SK-N-SH (cell line): Measurements from ENCODE around the gene SPON1. TPM values are rescaled to one million over a fixed set of nuclear protein-coding genes. Genes with fewer than 3 reads are reported as not detected.

Source experiments
- CTCF ChIA-PET: fragments of 300-600, 350-600 bp; formaldehyde crosslinking; extraction: SDS; loops from one replicate; lab custom pipeline; 2021; lab: Yijun Ruan, JAX
- POLR2A ChIA-PET: fragments of 350-600 bp; sonication (Branson Sonifier 250); formaldehyde crosslinking; extraction: SDS; loops from one replicate; lab custom pipeline; 2020; ENCODE audit warnings: antibody characterized with exemption, inconsistent platforms; lab: Yijun Ruan, JAX
- DNase-seq: peaks from one replicate; pipeline ENCODE4 v3.0.0; 2012
- H2AFZ ChIP-seq: fragments of 200-600 bp; sonication (generic); 2 replicates; pipeline ENCODE4 v1.8.1; 2016; ENCODE audit warnings: antibody characterized with exemption, mild to moderate bottlenecking, low read depth
- H3F3A ChIP-seq: fragments of 200-600 bp; sonication (generic); replicated peaks from 2 replicates; pipeline ENCODE3; 2016; ENCODE audit warnings: antibody characterized with exemption, mild to moderate bottlenecking; ENCODE audit not compliant: insufficient read depth
- H3K27ac ChIP-seq, 2 experiments: fragments of 200-500 bp in 1 of 2; fragments of 200-600 bp in 1 of 2; sonication (Bioruptor generic) in 1 of 2; sonication (generic), shearing (Covaris generic) in 1 of 2; 2 replicates each; pipeline versions ENCODE4 v1.5.1 to v1.6.1; 2014 to 2016; ENCODE audit warnings: low read depth in 2 of 2, inconsistent platforms in 1 of 2, low read length in 1 of 2, mild to moderate bottlenecking in 1 of 2, mixed read lengths in 1 of 2
- H3K27me3 ChIP-seq: fragments of 200-600 bp; sonication (generic), shearing (Covaris generic); 2 replicates; pipeline ENCODE4 v1.6.1; 2016; ENCODE audit warnings: mixed run types; ENCODE audit not compliant: insufficient read depth
- H3K36me3 ChIP-seq, 2 experiments: fragments of 200-500 bp in 1 of 2; fragments of 200-600 bp in 1 of 2; sonication (Bioruptor generic) in 1 of 2; sonication (generic) in 1 of 2; replicated peaks in 1 of 2; 2 replicates each; pipeline versions ENCODE3 to v1.5.1; 2014 to 2016; ENCODE audit warnings: low read length in 1 of 2, mild to moderate bottlenecking in 1 of 2; ENCODE audit not compliant: insufficient read depth in 2 of 2, control insufficient read depth in 1 of 2
- H3K4me1 ChIP-seq, 2 experiments: fragments of 200-500 bp in 1 of 2; fragments of 200-600 bp in 1 of 2; sonication (Bioruptor generic) in 1 of 2; sonication (generic), shearing (Covaris generic) in 1 of 2; 2 replicates each; pipeline versions ENCODE4 v1.5.1 to v1.6.1; 2014 to 2016; ENCODE audit warnings: low read depth in 1 of 2, low read length in 1 of 2, mixed run types in 1 of 2; ENCODE audit not compliant: insufficient read depth in 2 of 2, control insufficient read depth in 1 of 2
- H3K4me2 ChIP-seq: fragments of 200-600 bp; sonication (generic), shearing (Covaris generic); 2 replicates; pipeline ENCODE4 v1.6.1; 2017; ENCODE audit warnings: mixed run types
- H3K4me3 ChIP-seq, 2 experiments: fragments of 200-500 bp in 1 of 2; fragments of 200-600 bp in 1 of 2; sonication (Bioruptor generic) in 1 of 2; sonication (generic), shearing (Covaris generic) in 1 of 2; 2 replicates each; pipeline versions ENCODE4 v1.5.1 to v1.8.1; 2014 to 2016; ENCODE audit warnings: low read depth in 2 of 2, inconsistent platforms in 1 of 2, low read length in 1 of 2, mild to moderate bottlenecking in 1 of 2, mixed read lengths in 1 of 2, moderate library complexity in 1 of 2
- H3K79me2 ChIP-seq: fragments of 200-600 bp; sonication (generic); 2 replicates; pipeline ENCODE4 v1.8.1; 2017; ENCODE audit warnings: mild to moderate bottlenecking; ENCODE audit not compliant: insufficient read depth
- H3K9ac ChIP-seq: fragments of 200-600 bp; sonication (generic); 2 replicates; pipeline ENCODE4 v1.6.1; 2017; ENCODE audit warnings: mixed run types
- H3K9me2 ChIP-seq: fragments of 200-600 bp; sonication (generic); 2 replicates; pipeline ENCODE4 v1.6.1; 2017; ENCODE audit warnings: mixed run types
- H3K9me3 ChIP-seq: fragments of 200-600 bp; sonication (generic); 2 replicates; pipeline ENCODE4 v1.6.1; 2017; ENCODE audit warnings: mixed run types, mild to moderate bottlenecking, moderate library complexity
- H4K20me1 ChIP-seq: fragments of 200-600 bp; sonication (generic); 2 replicates; pipeline ENCODE4 v1.6.1; 2017; ENCODE audit warnings: mild to moderate bottlenecking, mixed run types; ENCODE audit not compliant: insufficient read depth
- CTCF ChIP-seq: fragments of 200-600 bp; sonication (generic); IDR thresholded peaks from 2 replicates; pipeline ENCODE4 v1.6.1; 2017; ENCODE audit warnings: antibody characterized with exemption, mild to moderate bottlenecking, moderate library complexity
- EP300 ChIP-seq, 2 experiments: IDR thresholded peaks; 2 replicates each; pipeline versions ENCODE4 v1.4.0 to v1.6.1; 2012; ENCODE audit warnings: borderline replicate concordance in 1 of 2, low read depth in 1 of 2, low read length in 1 of 2
- GATA2 ChIP-seq: sonication (generic); formaldehyde crosslinking; IDR thresholded peaks from 2 replicates; pipeline ENCODE4 v1.5.0; 2020; ENCODE audit warnings: mild to moderate bottlenecking, missing genetic modification reagents
- NRF1 ChIP-seq: IDR thresholded peaks from 2 replicates; pipeline ENCODE4 v1.6.1; 2012; ENCODE audit warnings: low read depth, mild to moderate bottlenecking, low read length
- PBX3 ChIP-seq: IDR thresholded peaks from 2 replicates; pipeline ENCODE4; 2012
- RCOR1 ChIP-seq: fragments of 150-350 bp; IDR thresholded peaks from 2 replicates; pipeline ENCODE4 v1.6.1; 2017; ENCODE audit warnings: antibody characterized with exemption, low read length
- REST ChIP-seq: IDR thresholded peaks from 2 replicates; pipeline ENCODE4 v1.6.1; 2012; ENCODE audit warnings: mild to moderate bottlenecking, low read depth, low read length, moderate library complexity
- RXRA ChIP-seq: IDR thresholded peaks from 2 replicates; pipeline ENCODE4 v1.4.0; 2012; ENCODE audit warnings: low read depth, mild to moderate bottlenecking, borderline replicate concordance
- SIN3A ChIP-seq: IDR thresholded peaks from 2 replicates; pipeline ENCODE4 v1.6.1; 2012; ENCODE audit warnings: low read depth, mild to moderate bottlenecking, low read length, moderate library complexity, borderline replicate concordance
- USF2 ChIP-seq: fragments of 150-350 bp; IDR thresholded peaks from 2 replicates; pipeline ENCODE4 v1.6.1; 2017; ENCODE audit warnings: antibody characterized with exemption, low read length, low read depth, borderline replicate concordance
- WGBS: methylation state at CpG from one replicate; pipeline ENCODE4 v1.1.6; 2017; ENCODE audit warnings: low lambda C conversion rate; 5-methylcytosine and 5-hydroxymethylcytosine counted together
- polyA plus RNA-seq, 3 experiments: library from polyadenylated mRNA; depleted of rRNA; stranded (reverse); fragments of >200 nt; gene quantifications; 2 replicates each; pipeline ENCODE4 v1.2.3, GENCODE V29; 2012

SPON1 gene
- polyA plus RNA-seq, 1 of the 3 experiments (the other 2 are of a cell fraction) = not detected

GRCh38 chr11:14144934-14145333, 182.4 kb downstream of the SPON1 start:
- Histone ChIP-seq H3F3A (no peaks in the 10 kb centered on the region), H3K9ac (no peak overlapping the region), H3K36me3 (no peaks in the 10 kb centered on the region), H3K4me1 (no peaks in the 10 kb centered on the region), H3K79me2 (no peaks in the 10 kb centered on the region), H3K27ac (no peak overlapping the region), H3K9me2 (no peaks in the 10 kb centered on the region), H3K27me3 (no peaks in the 10 kb centered on the region), H2AFZ (no peak overlapping the region), H3K9me3 (no peaks in the 10 kb centered on the region), H4K20me1 (no peaks in the 10 kb centered on the region), H3K4me3 (no peak overlapping the region), H3K4me2 (no peak overlapping the region)
- TF ChIP-seq CTCF (no peak), GATA2 (no peak), RCOR1 (no peak), EP300 (IDR thresholded peaks at IDR 0.05; ENCODE audit: borderline replicate concordance in 1 of 2, low read depth in 1 of 2, low read length in 1 of 2) (no peak), REST (no peak), USF2 (no peak), NRF1 (no peak), PBX3 (no peak), SIN3A (no peak), RXRA (no peak)
- no peak for DNase-seq
- 8% methylated on average over 2 of the region's 2 CpGs for WGBS
- ChIA-PET POLR2A (no interaction called here), CTCF (interaction anchor here (0.7 kb wide), 1 partner anchor 11 kb away, joined by 3 read pairs; no protein-coding TSS in a partner anchor)
